Mesendoderm (in vitro differentiated cells): ENCODE data around the gene RNLS. TPM values are rescaled to one million over a fixed set of nuclear protein-coding genes. Genes with fewer than 3 reads are reported as not detected.

Experiments used
- small RNA-seq: library from polyadenylated mRNA; stranded (forward); fragments of <200 nt; extraction: miRNeasy Mini kit (QIAGEN cat#:217004); gene quantifications from one replicate; pipeline ENCODE3, GENCODE V24; 2013; ENCODE audit not compliant: insufficient read depth

RNLS gene

Small RNAs within 50 kb of the gene (small RNA-seq; reads per million reads assigned to genes)
- not detected for gene AL353149.1
- gene RF00019 = not detected
